ENCODE measurements around the gene PSMB7.

The PSMB7 gene

GRCh38 chr9:124340219-124341069 lies 74.8 kb downstream of the PSMB7 start:
- H3K27me3 Mint-ChIP-seq, result no peaks in the 10 kb centered on the region
- no peak overlapping the region for H3K4me3 Mint-ChIP-seq
- no peak for DNase-seq
- H3K27ac Mint-ChIP-seq, result peak overlapping the region; percentile 25
- peaks cover 60 to 70% of the 10 kb centered on the region in 2 donors for H3K36me3 Mint-ChIP-seq
- no peak for ATAC-seq (replicated peaks)
- H3K9me3 Mint-ChIP-seq, result peaks cover 0 to 5% of the 10 kb centered on the region in 2 donors
- no peaks in the 10 kb centered on the region for H3K4me1 Mint-ChIP-seq

- H3K27me3 Mint-ChIP-seq, result no peaks in the 10 kb centered on the region
- no peak overlapping the region for H3K4me3 Mint-ChIP-seq
- H3K9me3 Mint-ChIP-seq, result peaks cover 0 to 5% of the 10 kb centered on the region in 2 donors
- H3K27ac Mint-ChIP-seq, result no peak overlapping the region
- peaks cover 62 to 74% of the 10 kb centered on the region in 2 donors for H3K36me3 Mint-ChIP-seq
- DNase-seq, result no peak
- ATAC-seq (replicated peaks), result no peak
- H3K4me1 Mint-ChIP-seq, result no peaks in the 10 kb centered on the region
Observed at GRCh38 chr9:124339603-124340146, 75.6 kb downstream of the PSMB7 start.

GRCh38 chr9:124337562-124337961 lies 77.7 kb downstream of the PSMB7 start:
- Mint-ChIP-seq H3K36me3 (peaks cover 77 to 85% of the 10 kb centered on the region in 2 donors), H3K4me3 (no peak overlapping the region), H3K4me1 (peaks cover 0 to 3% of the 10 kb centered on the region in 2 donors), H3K27ac (no peak overlapping the region), H3K27me3 (no peaks in the 10 kb centered on the region), H3K9me3 (peaks cover 0 to 5% of the 10 kb centered on the region in 2 donors)
- DNase-seq (no peak), ATAC-seq (replicated peaks) (no peak)

GRCh38 chr9:124335320-124335707 lies 79.9 kb downstream of the PSMB7 start:
- H3K9me3 Mint-ChIP-seq, result peaks cover 0 to 5% of the 10 kb centered on the region in 2 donors
- no peak overlapping the region for H3K4me3 Mint-ChIP-seq
- no peak for ATAC-seq (replicated peaks)
- no peak overlapping the region for H3K27ac Mint-ChIP-seq
- no peaks in the 10 kb centered on the region for H3K27me3 Mint-ChIP-seq
- H3K4me1 Mint-ChIP-seq, result peaks cover 0 to 3% of the 10 kb centered on the region in 2 donors
- no peak for DNase-seq
- H3K36me3 Mint-ChIP-seq, result peaks cover 74 to 89% of the 10 kb centered on the region in 2 donors

- peak overlapping the region; percentile 65 for H3K27ac Mint-ChIP-seq
- peaks cover 75 to 91% of the 10 kb centered on the region in 2 donors for H3K36me3 Mint-ChIP-seq
- no peak overlapping the region for H3K4me3 Mint-ChIP-seq
- DNase-seq (no peak), ATAC-seq (replicated peaks) (no peak)
- peaks cover 0 to 5% of the 10 kb centered on the region in 2 donors for H3K9me3 Mint-ChIP-seq
- H3K4me1 Mint-ChIP-seq, result peaks cover 0 to 3% of the 10 kb centered on the region in 2 donors
- H3K27me3 Mint-ChIP-seq, result no peaks in the 10 kb centered on the region
Observed at GRCh38 chr9:124334568-124335319, 80.5 kb downstream of the PSMB7 start.

- H3K4me3 Mint-ChIP-seq, result no peak overlapping the region
- H3K4me1 Mint-ChIP-seq, result peaks cover 0 to 3% of the 10 kb centered on the region in 2 donors
- H3K27ac Mint-ChIP-seq, result no peak overlapping the region
- DNase-seq, result no peak
- H3K27me3 Mint-ChIP-seq, result no peaks in the 10 kb centered on the region
- ATAC-seq (replicated peaks), result no peak
- H3K36me3 Mint-ChIP-seq, result peaks cover 68 to 87% of the 10 kb centered on the region in 2 donors
- H3K9me3 Mint-ChIP-seq, result peaks cover 0 to 5% of the 10 kb centered on the region in 2 donors
Observed at GRCh38 chr9:124333203-124333579, 82.1 kb downstream of the PSMB7 start.

- DNase-seq, result no peak
- peak overlapping the region; percentile 4 for H3K27ac Mint-ChIP-seq
- peaks cover 62 to 86% of the 10 kb centered on the region in 2 donors for H3K36me3 Mint-ChIP-seq
- H3K9me3 Mint-ChIP-seq, result peaks cover 0 to 5% of the 10 kb centered on the region in 2 donors
- H3K27me3 Mint-ChIP-seq, result no peaks in the 10 kb centered on the region
- H3K4me1 Mint-ChIP-seq, result peaks cover 0 to 3% of the 10 kb centered on the region in 2 donors
- no peak for ATAC-seq (replicated peaks)
- no peak overlapping the region for H3K4me3 Mint-ChIP-seq
Observed at GRCh38 chr9:124332361-124333202, 82.7 kb downstream of the PSMB7 start.

- H3K9me3 Mint-ChIP-seq, result peaks cover 0 to 3% of the 10 kb centered on the region in 2 donors
- H3K36me3 Mint-ChIP-seq, result peaks cover 60 to 85% of the 10 kb centered on the region in 2 donors
- no peaks in the 10 kb centered on the region for H3K27me3 Mint-ChIP-seq
- no peak overlapping the region for H3K27ac Mint-ChIP-seq
- no peak for DNase-seq
- no peak overlapping the region for H3K4me3 Mint-ChIP-seq
- peaks cover 0 to 3% of the 10 kb centered on the region in 2 donors for H3K4me1 Mint-ChIP-seq
- ATAC-seq (replicated peaks), result no peak
Observed at GRCh38 chr9:124331580-124331979, 83.7 kb downstream of the PSMB7 start.

GRCh38 chr9:124330011-124330697 lies 85.1 kb downstream of the PSMB7 start:
- no peak overlapping the region for H3K4me3 Mint-ChIP-seq
- H3K9me3 Mint-ChIP-seq, result no peaks in the 10 kb centered on the region
- H3K4me1 Mint-ChIP-seq, result peaks cover 0 to 3% of the 10 kb centered on the region in 2 donors
- no peak for ATAC-seq (replicated peaks)
- H3K36me3 Mint-ChIP-seq, result peaks cover 53 to 75% of the 10 kb centered on the region in 2 donors
- DNase-seq, result no peak
- no peaks in the 10 kb centered on the region for H3K27me3 Mint-ChIP-seq
- H3K27ac Mint-ChIP-seq, result peak overlapping the region; percentile 88

GRCh38 chr9:124329206-124329792 lies 85.9 kb downstream of the PSMB7 start:
- ATAC-seq (replicated peaks) (no peak), DNase-seq (no peak)
- Mint-ChIP-seq H3K4me3 (no peak overlapping the region), H3K36me3 (peaks cover 47 to 67% of the 10 kb centered on the region in 2 donors), H3K27ac (no peak overlapping the region), H3K27me3 (no peaks in the 10 kb centered on the region), H3K4me1 (peaks cover under 1 to 7% of the 10 kb centered on the region in 2 donors), H3K9me3 (no peaks in the 10 kb centered on the region)

- Mint-ChIP-seq H3K9me3 (no peaks in the 10 kb centered on the region), H3K4me1 (peaks cover 4 to 8% of the 10 kb centered on the region in 2 donors), H3K27me3 (no peaks in the 10 kb centered on the region), H3K36me3 (peaks cover 44 to 64% of the 10 kb centered on the region in 2 donors), H3K27ac (no peak overlapping the region), H3K4me3 (no peak overlapping the region)
- no peak for ATAC-seq (replicated peaks)
- no peak for DNase-seq
Observed at GRCh38 chr9:124328285-124328684, 87.0 kb downstream of the PSMB7 start.

- H3K27ac Mint-ChIP-seq, result peak overlapping the region; percentile 60
- no peak overlapping the region for H3K4me3 Mint-ChIP-seq
Observed at GRCh38 chr9:124327491-124327890, 87.8 kb downstream of the PSMB7 start.

GRCh38 chr9:124326378-124326777 lies 88.9 kb downstream of the PSMB7 start:
- ATAC-seq (replicated peaks) (no peak), DNase-seq (no peak)
- H3K4me1 Mint-ChIP-seq, result peaks cover 10 to 17% of the 10 kb centered on the region in 2 donors
- no peaks in the 10 kb centered on the region for H3K9me3 Mint-ChIP-seq
- H3K36me3 Mint-ChIP-seq, result peaks cover 54 to 61% of the 10 kb centered on the region in 2 donors
- peak overlapping the region; percentile 20 for H3K27ac Mint-ChIP-seq
- no peak overlapping the region for H3K4me3 Mint-ChIP-seq
- H3K27me3 Mint-ChIP-seq, result no peaks in the 10 kb centered on the region

More at GRCh38 chr9:124327491-124327890, 87.8 kb downstream of the PSMB7 start:
- no peak for DNase-seq
- H3K9me3 Mint-ChIP-seq, result no peaks in the 10 kb centered on the region
- H3K27me3 Mint-ChIP-seq, result no peaks in the 10 kb centered on the region
- peaks cover 44 to 64% of the 10 kb centered on the region in 2 donors for H3K36me3 Mint-ChIP-seq
- H3K4me1 Mint-ChIP-seq, result peaks cover 10 to 16% of the 10 kb centered on the region in 2 donors
- no peak for ATAC-seq (replicated peaks)

All from stimulated activated naive B cell treated with anti-CD40 and anti-IgM and Interleukin-4, amounts not matched to agents 10 μg/mL and 1 μg/mL and 100 μg/mL, for 72 hours (primary cell).